K562 (cell line): ENCODE measurements around the gene ACSF3. TPM values are rescaled to one million over a fixed set of nuclear protein-coding genes. Genes with fewer than 3 reads are reported as not detected.

Experiments used
- ATAC-seq: fragments of 200-7000 bp; cut with Tn5 transposase; 3 replicates; pipeline ENCODE4 v1.9.1; 2020; ENCODE audit warnings: moderate library complexity
- BruUV-seq: library from RNA; stranded (reverse); fragments of 400-500 nt; replicated peaks from 2 replicates; lab custom pipeline; 2021; lab: Mats Ljungman, UMichigan
- CTCF ChIA-PET: fragments of 300-600 bp; formaldehyde crosslinking; extraction: SDS; loops from one replicate; lab custom pipeline; 2021; ENCODE audit warnings: low intra/inter-chr PET ratio; lab: Yijun Ruan, JAX
- POLR2A ChIA-PET: fragments of 300-600, 350-650 bp; sonication (Branson Sonifier 250); formaldehyde crosslinking; extraction: SDS; loops from one replicate; lab custom pipeline; 2021; ENCODE audit warnings: antibody characterized with exemption, inconsistent platforms; lab: Yijun Ruan, JAX
- DNase-seq, 4 experiments: peaks; one replicate each; pipeline versions ENCODE4 v3.0.0 to v3.0.0-alpha.2; 2011 to 2018; ENCODE audit warnings: low spot score in 3 of 4, mixed read lengths in 3 of 4; ENCODE audit errors: extremely low read depth in 1 of 4
- FAIRE-seq: peaks from 2 replicates; lab custom pipeline; 2011; peaks lifted over from hg19 to GRCh38; lab: Jason Lieb, UNC
- H2AFZ ChIP-seq: 2 replicates; pipeline ENCODE4 v1.6.0; 2011; ENCODE audit warnings: low read depth, low read length, control low read depth, inconsistent platforms
- H3K27ac ChIP-seq: fragments of 200-600 bp; 3 replicates; pipeline ENCODE4 v1.8.0; 2011; ENCODE audit warnings: low read depth, mild to moderate bottlenecking, control low read depth, inconsistent platforms, low read length, moderate library complexity, mixed read lengths; ENCODE audit errors: extremely low read depth
- H3K27me3 ChIP-seq, 2 experiments: fragments of 300-600 bp in 1 of 2; 2 replicates in 1 of 2; 3 replicates in 1 of 2; pipeline versions ENCODE4 v1.6.0 to v1.8.0; 2011; ENCODE audit warnings: inconsistent platforms in 2 of 2, low read length in 2 of 2, mild to moderate bottlenecking in 1 of 2, mixed read lengths in 1 of 2, moderate library complexity in 1 of 2; ENCODE audit not compliant: control insufficient read depth in 2 of 2, insufficient read depth in 2 of 2
- H3K36me3 ChIP-seq: fragments of 300-600 bp; 3 replicates; pipeline ENCODE4 v1.8.0; 2011; ENCODE audit warnings: mild to moderate bottlenecking, low read length, inconsistent platforms; ENCODE audit not compliant: control insufficient read depth, insufficient read depth
- H3K4me1 ChIP-seq, 2 experiments: fragments of 200-600 bp in 1 of 2; replicated peaks in 1 of 2; 2 replicates in 1 of 2; 3 replicates in 1 of 2; pipeline versions ENCODE4 v1.5.1 to v1.8.0; 2011; ENCODE audit warnings: inconsistent platforms in 2 of 2, low read length in 2 of 2, mild to moderate bottlenecking in 1 of 2, mixed read lengths in 1 of 2, moderate library complexity in 1 of 2; ENCODE audit not compliant: control insufficient read depth in 2 of 2, insufficient read depth in 2 of 2
- H3K4me2 ChIP-seq: 2 replicates; pipeline ENCODE4 v1.6.1; 2011; ENCODE audit warnings: low read length, control low read depth, inconsistent platforms, mixed read lengths; ENCODE audit not compliant: insufficient read depth
- H3K4me3 ChIP-seq: fragments of 200-600 bp; sonication (generic), shearing (Covaris generic); 2 replicates; pipeline ENCODE4 v1.5.1; 2016; ENCODE audit warnings: control low read depth, inconsistent platforms
- H3K79me2 ChIP-seq: fragments of 200-600 bp; 3 replicates; pipeline ENCODE4 v1.8.0; 2011; ENCODE audit warnings: low read length, inconsistent platforms; ENCODE audit not compliant: control insufficient read depth, insufficient read depth
- H3K9ac ChIP-seq, 2 experiments: 2 replicates each; pipeline versions ENCODE4 v1.6.0 to v1.6.1; 2011; ENCODE audit warnings: low read depth in 2 of 2, low read length in 2 of 2, control low read depth in 1 of 2, inconsistent platforms in 1 of 2, mild to moderate bottlenecking in 1 of 2, mixed read lengths in 1 of 2; ENCODE audit not compliant: insufficient read depth in 1 of 2
- H3K9me1 ChIP-seq: one replicate; pipeline ENCODE4 v1.6.0; 2011; ENCODE audit warnings: inconsistent platforms, mild to moderate bottlenecking, low read length, moderate library complexity; ENCODE audit not compliant: control insufficient read depth, insufficient read depth
- H3K9me3 ChIP-seq: replicated peaks from 2 replicates; pipeline ENCODE4 v1.5.1; 2011; ENCODE audit warnings: low read depth, low read length, inconsistent platforms; ENCODE audit not compliant: control insufficient read depth, insufficient read depth
- H4K20me1 ChIP-seq: replicated peaks from 2 replicates; pipeline ENCODE4 v1.6.1; 2011; ENCODE audit warnings: low read length, inconsistent platforms, mixed read lengths; ENCODE audit not compliant: control insufficient read depth, insufficient read depth
- PHB2 ChIP-seq: fragments of 450-650 bp; IDR thresholded peaks from 2 replicates; pipeline ENCODE4 v1.6.1; 2017; ENCODE audit warnings: low read depth
- TFAP4 ChIP-seq: sonication (generic); formaldehyde crosslinking; IDR thresholded peaks from 2 replicates; pipeline ENCODE4 v1.8.0; 2022; ENCODE audit warnings: missing genetic modification reagents, mild to moderate bottlenecking, moderate library complexity, borderline replicate concordance
- WGBS: fragments of 100-300 bp; shearing (Covaris generic); methylation state at CpG from one replicate; pipeline ENCODE4 v1.1.6; 2016; ENCODE audit warnings: low coverage, mixed read lengths; ENCODE audit not compliant: insufficient coverage; ENCODE audit errors: missing lambda C conversion rate; 5-methylcytosine and 5-hydroxymethylcytosine counted together
- in situ Hi-C: fragments of 300-500 bp; cut with MboI; formaldehyde crosslinking; loops from 4 replicates; pipeline ENCODE4 v1.15.0; 2018; ENCODE audit warnings: inconsistent platforms, mixed read lengths
- intact Hi-C: fragments of 100-400 bp; cut with micrococcal nuclease; formaldehyde crosslinking; loops from 2 replicates; pipeline ENCODE4 v1.14.2; 2022
- polyA plus RNA-seq, 8 experiments: library from polyadenylated mRNA; depleted of rRNA in 4 of 8; stranded (reverse) in 5 of 8; unstranded in 3 of 8; fragments of >200 nt; fragmentation: Nextera tagmentation in 2 of 8; fragmentation: Illumina TruSeq in 1 of 8; extraction: Ambion mirVana in 2 of 8; extraction: Trizol in 1 of 8; gene quantifications; 2 replicates each; pipeline versions ENCODE4 v1.2.1 to v1.2.3, GENCODE V29; 2011 to 2014; ENCODE audit warnings: inconsistent platforms in 1 of 8, missing spikeins in 1 of 8
- total RNA-seq, 7 experiments: library from RNA; depleted of rRNA in 6 of 7; stranded (reverse); fragments of >200 nt in 6 of 7; fragmentation: Illumina TruSeq in 2 of 7; extraction: Trizol in 2 of 7; gene quantifications; 2 replicates each; pipeline versions ENCODE4 v1.2.1 to v1.2.3, GENCODE V29; 2011 to 2021; ENCODE audit warnings: low replicate concordance in 1 of 7

The ACSF3 gene
- total and polyA plus RNA-seq, 9 of the 15 experiments (the other 6 are each of a cell fraction or from before 2014, with no cell fraction given): 0.77 to 32.8 (median 14.7) TPM

- DNase-seq (peak in 1 of 4 experiments; percentile 37), ATAC-seq (0 out of 3 replicates have a peak, but pooled peaks have one; percentile 9), FAIRE-seq (no peak)
- TF ChIP-seq PHB2 (no peak), TFAP4 (0 out of 2 replicates have a peak, but pooled peaks have one; percentile 4)
- Histone ChIP-seq H3K79me2 (no peaks in the 10 kb centered on the region), H3K27me3 (peaks cover 0 to 15% of the 10 kb centered on the region in 2 experiments; a peak in 1 of 5 replicates), H4K20me1 (no peaks in the 10 kb centered on the region; the same call in 1 of the 2 replicates), H3K4me1 (peaks cover 0 to 43% of the 10 kb centered on the region in 2 experiments; a peak in 3 of 5 replicates), H3K36me3 (no peaks in the 10 kb centered on the region), H3K9me1 (peaks cover 3% of the 10 kb centered on the region), H3K9me3 (no peaks in the 10 kb centered on the region), H2AFZ (no peak overlapping the region), H3K4me3 (no peak overlapping the region), H3K27ac (no peak overlapping the region), H3K4me2 (no peak overlapping the region), H3K9ac (peak overlapping the region in 1 of 2 experiments; percentile 35; a peak in 1 of 4 replicates)
- BruUV-seq: no TSS peak
- 37% methylated on average over 39 of the region's 48 CpGs for WGBS
- intact Hi-C loops (no loop called here), in situ Hi-C loops (no loop called here)
- POLR2A ChIA-PET: no interaction called here
- CTCF ChIA-PET: no interaction called here
Measured at GRCh38 chr16:89184933-89185794, 91.5 kb downstream of the ACSF3 start.
